GM23338 (cell line): ENCODE data around the gene AKTIP. TPM values are rescaled to one million over a fixed set of nuclear protein-coding genes. Genes with fewer than 3 reads are reported as not detected.

ENCODE experiments used
- ATAC-seq: fragments of 200-7000 bp; cut with Tn5 transposase; 3 replicates; pipeline ENCODE4 v1.9.1; 2020
- DNase-seq: peaks from one replicate; pipeline ENCODE4 v3.0.0-alpha.2; 2015; ENCODE audit warnings: low spot score
- H2AFZ ChIP-seq: fragments of 200-600 bp; sonication (generic); 2 replicates; pipeline ENCODE4 v1.8.0; 2016; ENCODE audit warnings: antibody characterized with exemption, mild to moderate bottlenecking, moderate library complexity
- H3F3A ChIP-seq: fragments of 200-600 bp; sonication (generic); replicated peaks from 2 replicates; pipeline ENCODE4 v1.8.0; 2017; ENCODE audit warnings: antibody characterized with exemption, mixed run types, low read depth
- H3K27ac ChIP-seq: fragments of 200-600 bp; sonication (generic); 2 replicates; pipeline ENCODE4 v1.6.1; 2016; ENCODE audit warnings: low read depth
- H3K27me3 ChIP-seq: fragments of 200-600 bp; sonication (generic); 2 replicates; pipeline ENCODE4 v1.8.0; 2016; ENCODE audit warnings: mild to moderate bottlenecking, mixed run types, moderate library complexity; ENCODE audit not compliant: insufficient read depth
- H3K36me3 ChIP-seq: fragments of 200-600 bp; sonication (generic); 2 replicates; pipeline ENCODE4 v1.8.0; 2016; ENCODE audit warnings: mild to moderate bottlenecking; ENCODE audit not compliant: insufficient read depth
- H3K4me1 ChIP-seq: fragments of 200-600 bp; sonication (generic); 2 replicates; pipeline ENCODE4 v1.8.0; 2016; ENCODE audit warnings: mild to moderate bottlenecking, moderate library complexity; ENCODE audit not compliant: insufficient read depth
- H3K4me2 ChIP-seq: fragments of 200-600 bp; sonication (generic); 2 replicates; pipeline ENCODE4 v1.7.1; 2017; ENCODE audit warnings: mixed run types
- H3K4me3 ChIP-seq: fragments of 200-600 bp; sonication (generic); 2 replicates; pipeline ENCODE4 v1.6.1; 2016; ENCODE audit warnings: mixed run types
- H3K79me2 ChIP-seq: fragments of 200-600 bp; sonication (generic); replicated peaks from 2 replicates; pipeline ENCODE4 v1.8.0; 2017; ENCODE audit warnings: mild to moderate bottlenecking; ENCODE audit not compliant: insufficient read depth
- H3K9me2 ChIP-seq: fragments of 200-600 bp; sonication (generic); 2 replicates; pipeline ENCODE4 v1.8.0; 2017; ENCODE audit not compliant: insufficient read depth
- H4K20me1 ChIP-seq: fragments of 200-600 bp; sonication (generic); replicated peaks from 2 replicates; pipeline ENCODE4 v1.8.0; 2017; ENCODE audit warnings: mild to moderate bottlenecking; ENCODE audit not compliant: insufficient read depth
- H3K27ac Mint-ChIP-seq: 2 replicates; pipeline ENCODE4 v1.8.0; 2020; ENCODE audit warnings: inconsistent platforms, mild to moderate bottlenecking, moderate library complexity, mixed read lengths
- H3K27me3 Mint-ChIP-seq: 3 replicates; pipeline ENCODE4 v1.8.0; 2022; ENCODE audit warnings: low read depth, mild to moderate bottlenecking, moderate library complexity, mixed read lengths, inconsistent platforms; ENCODE audit not compliant: insufficient read depth, poor library complexity
- H3K36me3 Mint-ChIP-seq: 3 replicates; pipeline ENCODE4 v1.8.0; 2021; ENCODE audit warnings: low read depth, mild to moderate bottlenecking, inconsistent platforms, moderate library complexity, mixed read lengths
- H3K4me1 Mint-ChIP-seq: 3 replicates; pipeline ENCODE4 v1.8.0; 2020; ENCODE audit warnings: mild to moderate bottlenecking, inconsistent platforms, mixed read lengths
- H3K4me3 Mint-ChIP-seq: 3 replicates; pipeline ENCODE4 v1.8.0; 2021; ENCODE audit warnings: moderate library complexity, mild to moderate bottlenecking, inconsistent platforms, mixed read lengths
- H3K9me3 Mint-ChIP-seq: 3 replicates; pipeline ENCODE4 v1.8.0; 2020; ENCODE audit warnings: moderate library complexity, mild to moderate bottlenecking, inconsistent platforms, mixed read lengths
- CREB1 ChIP-seq: fragments of 250-450 bp; sonication (Bioruptor Pico); IDR thresholded peaks from 2 replicates; pipeline ENCODE4 v1.5.0; 2020; ENCODE audit warnings: low read depth, mild to moderate bottlenecking, moderate library complexity
- CTCF ChIP-seq, 2 experiments: fragments of 200-600 bp in 1 of 2; sonication (generic) in 1 of 2; conservative IDR thresholded peaks; 2 replicates each; pipeline versions ENCODE4 v1.5.1 to v1.6.1; 2016 to 2017; ENCODE audit warnings: antibody characterized with exemption in 2 of 2, low read depth in 2 of 2, mild to moderate bottlenecking in 2 of 2, moderate library complexity in 1 of 2
- ETS1 ChIP-seq: IDR thresholded peaks from 2 replicates; pipeline ENCODE4 v1.6.1; 2016; ENCODE audit warnings: antibody characterized with exemption
- EZH2 ChIP-seq: fragments of 200-600 bp; sonication (generic); IDR thresholded peaks from one replicate; pipeline ENCODE4 v1.8.0; 2017; ENCODE audit warnings: antibody characterized with exemption, mild to moderate bottlenecking, low read depth; ENCODE audit not compliant: unreplicated experiment
- EZH2phosphoT487 ChIP-seq: fragments of 200-600 bp; sonication (generic); IDR thresholded peaks from one replicate; pipeline ENCODE4 v1.8.1; 2018; ENCODE audit warnings: antibody characterized with exemption; ENCODE audit not compliant: unreplicated experiment
- JUNB ChIP-seq: IDR thresholded peaks from one replicate; pipeline ENCODE4 v1.6.1; 2016; ENCODE audit warnings: antibody characterized with exemption; ENCODE audit not compliant: unreplicated experiment
- NANOG ChIP-seq: IDR thresholded peaks from 2 replicates; pipeline ENCODE4 v1.6.1; 2016; ENCODE audit warnings: antibody characterized with exemption, borderline replicate concordance
- POLR2AphosphoS5 ChIP-seq: IDR thresholded peaks from 2 replicates; pipeline ENCODE4 v1.6.1; 2016; ENCODE audit warnings: antibody characterized with exemption, low read depth
- REST ChIP-seq: IDR thresholded peaks from one replicate; pipeline ENCODE4 v1.6.1; 2018; ENCODE audit warnings: antibody characterized with exemption; ENCODE audit not compliant: unreplicated experiment
- STAT1 ChIP-seq: IDR thresholded peaks from one replicate; pipeline ENCODE4 v1.6.1; 2016; ENCODE audit warnings: antibody characterized with exemption; ENCODE audit not compliant: unreplicated experiment
- ZNF114 ChIP-seq: fragments of 250-450 bp; sonication (Bioruptor Pico); IDR thresholded peaks from 2 replicates; pipeline ENCODE4 v1.5.0; 2020; ENCODE audit warnings: mild to moderate bottlenecking, moderate library complexity
- ZNF331 ChIP-seq: fragments of 250-450 bp; sonication (Bioruptor Pico); IDR thresholded peaks from 2 replicates; pipeline ENCODE4 v1.5.0; 2020; ENCODE audit warnings: low read depth, mild to moderate bottlenecking, moderate library complexity
- ZNF462 ChIP-seq: fragments of 250-450 bp; sonication (Bioruptor Pico); IDR thresholded peaks from 2 replicates; pipeline ENCODE4 v1.5.0; 2020; ENCODE audit warnings: mild to moderate bottlenecking, moderate library complexity
- polyA plus RNA-seq: library from polyadenylated mRNA; unstranded; fragments of >200 nt; fragmentation: Nextera tagmentation; extraction: Ambion mirVana; gene quantifications from 2 replicates; pipeline ENCODE4 v1.2.1, GENCODE V29; 2016
- total RNA-seq: library from RNA; depleted of rRNA; stranded (reverse); fragments of >200 nt; shearing (Covaris generic); gene quantifications from 2 replicates; pipeline ENCODE4 v1.2.3, GENCODE V29; 2014

Gene AKTIP
- total and polyA plus RNA-seq, 2 experiments from 2014 or later, result 17.3 to 21.6 TPM

GRCh38 chr16:53478965-53479364 lies 24.0 kb downstream of the AKTIP start:
- no peak overlapping the region for H3K27ac ChIP-seq
- no peak overlapping the region for H3K4me3 ChIP-seq
- Mint-ChIP-seq H3K36me3 (peaks cover 50% of the 10 kb centered on the region), H3K27ac (no peak overlapping the region), H3K27me3 (peaks cover 4% of the 10 kb centered on the region), H3K9me3 (no peaks in the 10 kb centered on the region), H3K4me3 (no peak overlapping the region), H3K4me1 (no peaks in the 10 kb centered on the region)
- no peaks in the 10 kb centered on the region for H3K27me3 ChIP-seq
- no peaks in the 10 kb centered on the region for H3F3A ChIP-seq
- no peaks in the 10 kb centered on the region for H3K9me2 ChIP-seq
- H3K4me2 ChIP-seq, result no peak overlapping the region
- H3K4me1 ChIP-seq, result no peaks in the 10 kb centered on the region
- no peak for TF ChIP-seq EZH2
- TF ChIP-seq ZNF114, result no peak
- TF ChIP-seq POLR2AphosphoS5, result no peak
- no peak for TF ChIP-seq ZNF462
- no peak for TF ChIP-seq EZH2phosphoT487
- TF ChIP-seq STAT1, result no peak
- no peak for TF ChIP-seq ZNF331 (CRISPR knock-in tag)
- no peak for TF ChIP-seq REST
- no peak for TF ChIP-seq NANOG
- no peak for TF ChIP-seq CTCF (conservative IDR thresholded peaks at IDR 0.05; ENCODE audit: low read depth in 2 of 2)
- TF ChIP-seq CREB1 (CRISPR knock-in tag), result no peak
- no peak for TF ChIP-seq JUNB
- no peak for TF ChIP-seq ETS1
- no peaks in the 10 kb centered on the region for H3K79me2 ChIP-seq
- no peak overlapping the region for H2AFZ ChIP-seq
- no peak for DNase-seq
- H4K20me1 ChIP-seq, result peaks cover 8% of the 10 kb centered on the region; the same call in 1 of the 2 replicates
- peaks cover 38% of the 10 kb centered on the region for H3K36me3 ChIP-seq
- no peak for ATAC-seq
